GM12878 (cell line): ENCODE results near the gene ASCC1. TPM values are rescaled to one million over a fixed set of nuclear protein-coding genes. Genes with fewer than 3 reads are reported as not detected.

ENCODE experiments used
- ATAC-seq: fragments of 200-7000 bp; cut with Tn5 transposase; 3 replicates; pipeline ENCODE4 v1.9.1; 2020; ENCODE audit warnings: mild to moderate bottlenecking, moderate library complexity
- BruUV-seq: library from RNA; stranded (reverse); fragments of 400-500 nt; replicated peaks from 2 replicates; lab custom pipeline; 2021; lab: Mats Ljungman, UMichigan
- CTCF ChIA-PET: fragments of 300-600 bp; sonication (Branson Sonifier 250); formaldehyde crosslinking; extraction: SDS; loops from one replicate; lab custom pipeline; 2021; ENCODE audit warnings: inconsistent platforms; lab: Yijun Ruan, JAX
- POLR2A ChIA-PET: fragments of 350-600 bp; formaldehyde crosslinking; extraction: SDS; loops from one replicate; lab custom pipeline; 2021; ENCODE audit warnings: inconsistent platforms; lab: Charles Lee
- RAD21 ChIA-PET: fragments of 300-600 bp; sonication (Branson Sonifier 250); formaldehyde crosslinking; loops from one replicate; lab custom pipeline; 2023; ENCODE audit warnings: antibody characterized with exemption; ENCODE audit not compliant: unreplicated experiment; lab: Charles Lee
- SMC1A ChIA-PET: fragments of 300-600 bp; sonication (Branson Sonifier 250); formaldehyde crosslinking; loops from one replicate; lab custom pipeline; 2023; ENCODE audit not compliant: unreplicated experiment, uncharacterized antibody; lab: Charles Lee
- DNase-seq: peaks from one replicate; pipeline ENCODE4 v3.0.0-alpha.2; 2011; ENCODE audit warnings: low read depth, low spot score
- FAIRE-seq: peaks from 3 replicates; lab custom pipeline; 2011; peaks lifted over from hg19 to GRCh38; lab: Jason Lieb, UNC
- H2AFZ ChIP-seq: 2 replicates; pipeline ENCODE4 v1.6.0; 2011; ENCODE audit warnings: low read depth, low read length, control low read depth; ENCODE audit not compliant: control insufficient read depth
- H3K27ac ChIP-seq: 2 replicates; pipeline ENCODE4 v1.5.1; 2011; ENCODE audit warnings: control low read depth; ENCODE audit not compliant: control insufficient read depth, insufficient read depth
- H3K27me3 ChIP-seq, 2 experiments: replicated peaks in 1 of 2; 2 replicates each; pipeline versions ENCODE4 v1.6.0 to v1.6.1; 2011; ENCODE audit warnings: low read length in 1 of 2; ENCODE audit not compliant: control insufficient read depth in 2 of 2, insufficient read depth in 2 of 2
- H3K36me3 ChIP-seq, 2 experiments: 2 replicates each; pipeline ENCODE4 v1.5.1; 2011; ENCODE audit warnings: low read length in 1 of 2; ENCODE audit not compliant: control insufficient read depth in 2 of 2, insufficient read depth in 2 of 2
- H3K4me1 ChIP-seq: 2 replicates; pipeline ENCODE4 v1.6.1; 2011; ENCODE audit warnings: mild to moderate bottlenecking, low read length, moderate library complexity, mixed read lengths; ENCODE audit not compliant: control insufficient read depth, insufficient read depth
- H3K4me2 ChIP-seq: 2 replicates; pipeline ENCODE4 v1.6.0; 2011; ENCODE audit warnings: control low read depth; ENCODE audit not compliant: control insufficient read depth, insufficient read depth
- H3K4me3 ChIP-seq: fragments of 200-600 bp; sonication (generic); 2 replicates; pipeline ENCODE4 v1.5.1; 2016
- H3K79me2 ChIP-seq: 2 replicates; pipeline ENCODE4 v1.6.0; 2011; ENCODE audit warnings: low read length; ENCODE audit not compliant: control insufficient read depth, insufficient read depth
- H3K9ac ChIP-seq: 2 replicates; pipeline ENCODE4 v1.8.0; 2011; ENCODE audit warnings: low read length, control low read depth, mixed read lengths; ENCODE audit not compliant: control insufficient read depth, insufficient read depth
- H3K9me3 ChIP-seq: replicated peaks from 3 replicates; pipeline ENCODE4 v1.5.1; 2011; ENCODE audit warnings: mild to moderate bottlenecking, low read length; ENCODE audit not compliant: control insufficient read depth, insufficient read depth
- H4K20me1 ChIP-seq: 2 replicates; pipeline ENCODE4 v1.6.0; 2011; ENCODE audit not compliant: control insufficient read depth, insufficient read depth
- ATF7 ChIP-seq: fragments of 450-650 bp; IDR thresholded peaks from 2 replicates; pipeline ENCODE4 v1.6.1; 2016; ENCODE audit warnings: low read depth, mild to moderate bottlenecking
- CREM ChIP-seq: IDR thresholded peaks from 2 replicates; pipeline ENCODE4 v1.6.1; 2014; ENCODE audit warnings: antibody characterized with exemption, low read depth
- CUX1 ChIP-seq: IDR thresholded peaks from 2 replicates; pipeline ENCODE4 v1.6.1; 2012; ENCODE audit warnings: improper control_type of control experiment, low read depth, low read length; ENCODE audit not compliant: insufficient replicate concordance
- POU2F2 ChIP-seq: IDR thresholded peaks from 3 replicates; pipeline ENCODE4 v1.6.1; 2011; ENCODE audit warnings: low read depth, mild to moderate bottlenecking, low read length, borderline replicate concordance
- SMAD5 ChIP-seq: IDR thresholded peaks from 2 replicates; pipeline ENCODE4 v1.6.1; 2016; ENCODE audit warnings: antibody characterized with exemption, low read depth
- SREBF2 ChIP-seq: IDR thresholded peaks from 2 replicates; pipeline ENCODE4 v1.6.1; 2012; ENCODE audit warnings: mild to moderate bottlenecking, low read length
- WGBS: methylation state at CpG from one replicate; pipeline ENCODE4 v1.1.6; 2016; ENCODE audit warnings: low lambda C conversion rate; ENCODE audit not compliant: insufficient replicate concordance, insufficient coverage; ENCODE audit errors: missing lambda C conversion rate; 5-methylcytosine and 5-hydroxymethylcytosine counted together
- in situ Hi-C: fragments of 300-500 bp; cut with MboI; formaldehyde crosslinking; loops from 9 replicates; pipeline ENCODE4 v1.14.3; 2018; ENCODE audit warnings: mixed read lengths
- intact Hi-C: fragments of 100-400 bp; cut with micrococcal nuclease; formaldehyde crosslinking; loops from one replicate; pipeline ENCODE4 v1.14.2; 2022; ENCODE audit not compliant: unreplicated experiment
- polyA plus RNA-seq, 11 experiments: library from polyadenylated mRNA; depleted of rRNA in 4 of 11; unstranded in 6 of 11; stranded (reverse) in 5 of 11; fragments of >200 nt; fragmentation: Nextera tagmentation in 4 of 11; fragmentation: Illumina TruSeq in 1 of 11; extraction: Ambion mirVana in 4 of 11; extraction: Trizol in 1 of 11; gene quantifications; 1 replicate in 1 of 11; 2 replicates in 10 of 11; pipeline versions ENCODE4 v1.2.1 to v1.2.3, GENCODE V29; 2011 to 2016; ENCODE audit warnings: inconsistent platforms in 2 of 11, missing spikeins in 2 of 11, low read depth in 1 of 11
- total RNA-seq, 4 experiments: library from RNA; depleted of rRNA in 3 of 4; stranded (reverse); fragments of >200 nt in 3 of 4; fragmentation: Illumina TruSeq in 1 of 4; extraction: Trizol in 1 of 4; gene quantifications; 2 replicates each; pipeline versions ENCODE4 v1.2.1 to v1.2.3, GENCODE V29; 2013 to 2021
- TF ChIP-seq, protein P1 (sequence below), 3 experiments: IDR thresholded peaks in 2 of 3; conservative IDR thresholded peaks in 1 of 3; 2 replicates each; pipeline ENCODE4 v1.5.1; 2011; ENCODE audit warnings: low read depth in 3 of 3, low read length in 3 of 3, mild to moderate bottlenecking in 3 of 3, control low read depth in 2 of 3, moderate library complexity in 2 of 3, inconsistent platforms in 1 of 3, mixed read lengths in 1 of 3; ENCODE audit not compliant: control insufficient read depth in 2 of 3, insufficient read depth in 1 of 3; ENCODE audit errors: extremely low read depth in 1 of 3
- TF ChIP-seq, protein P2 (sequence below): fragments of 450-650 bp; IDR thresholded peaks from 2 replicates; pipeline ENCODE4 v1.6.1; 2016; ENCODE audit warnings: mild to moderate bottlenecking

ASCC1 gene
- total and polyA plus RNA-seq, 10 of the 15 experiments (the other 5 are each of a cell fraction or from before 2014, with no cell fraction given), result 23.3 to 80.6 (median 42.8) TPM

GRCh38 chr10:72049969-72050781 lies 165.9 kb downstream of the ASCC1 start:
- SMC1A ChIA-PET, result interaction anchor here (0.6 to 9.2 kb wide), 20 partner anchors 10 to 293 kb away, joined by 3 to 107 read pairs (median 6); partner anchors contain the start of gene ASCC1
- Histone ChIP-seq H3K27ac (no peak overlapping the region), H2AFZ (no peak overlapping the region), H4K20me1 (no peaks in the 10 kb centered on the region), H3K4me1 (peaks cover 9% of the 10 kb centered on the region)
- intact Hi-C loops, result loop anchor here (2.0 to 5.0 kb wide), 5 partner anchors 85 to 673 kb away; partner anchors contain the start of gene CHST3
- DNase-seq, result no peak
- TF ChIP-seq CREM (no peak), ATF7 (no peak), CUX1 (no peak), SMAD5 (no peak), POU2F2 (no peak), SREBF2 (no peak)
- TF ChIP-seq, protein P1, sequence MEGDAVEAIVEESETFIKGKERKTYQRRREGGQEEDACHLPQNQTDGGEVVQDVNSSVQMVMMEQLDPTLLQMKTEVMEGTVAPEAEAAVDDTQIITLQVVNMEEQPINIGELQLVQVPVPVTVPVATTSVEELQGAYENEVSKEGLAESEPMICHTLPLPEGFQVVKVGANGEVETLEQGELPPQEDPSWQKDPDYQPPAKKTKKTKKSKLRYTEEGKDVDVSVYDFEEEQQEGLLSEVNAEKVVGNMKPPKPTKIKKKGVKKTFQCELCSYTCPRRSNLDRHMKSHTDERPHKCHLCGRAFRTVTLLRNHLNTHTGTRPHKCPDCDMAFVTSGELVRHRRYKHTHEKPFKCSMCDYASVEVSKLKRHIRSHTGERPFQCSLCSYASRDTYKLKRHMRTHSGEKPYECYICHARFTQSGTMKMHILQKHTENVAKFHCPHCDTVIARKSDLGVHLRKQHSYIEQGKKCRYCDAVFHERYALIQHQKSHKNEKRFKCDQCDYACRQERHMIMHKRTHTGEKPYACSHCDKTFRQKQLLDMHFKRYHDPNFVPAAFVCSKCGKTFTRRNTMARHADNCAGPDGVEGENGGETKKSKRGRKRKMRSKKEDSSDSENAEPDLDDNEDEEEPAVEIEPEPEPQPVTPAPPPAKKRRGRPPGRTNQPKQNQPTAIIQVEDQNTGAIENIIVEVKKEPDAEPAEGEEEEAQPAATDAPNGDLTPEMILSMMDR (IDR thresholded peaks at IDR 0.05 in 2 of 3, conservative IDR thresholded peaks at IDR 0.05 in 1 of 3; ENCODE audit: control insufficient read depth in 2 of 3, extremely low read depth in 1 of 3, insufficient read depth in 1 of 3, low read depth in 3 of 3, low read length in 3 of 3), result no peak
- TF ChIP-seq, protein P2, sequence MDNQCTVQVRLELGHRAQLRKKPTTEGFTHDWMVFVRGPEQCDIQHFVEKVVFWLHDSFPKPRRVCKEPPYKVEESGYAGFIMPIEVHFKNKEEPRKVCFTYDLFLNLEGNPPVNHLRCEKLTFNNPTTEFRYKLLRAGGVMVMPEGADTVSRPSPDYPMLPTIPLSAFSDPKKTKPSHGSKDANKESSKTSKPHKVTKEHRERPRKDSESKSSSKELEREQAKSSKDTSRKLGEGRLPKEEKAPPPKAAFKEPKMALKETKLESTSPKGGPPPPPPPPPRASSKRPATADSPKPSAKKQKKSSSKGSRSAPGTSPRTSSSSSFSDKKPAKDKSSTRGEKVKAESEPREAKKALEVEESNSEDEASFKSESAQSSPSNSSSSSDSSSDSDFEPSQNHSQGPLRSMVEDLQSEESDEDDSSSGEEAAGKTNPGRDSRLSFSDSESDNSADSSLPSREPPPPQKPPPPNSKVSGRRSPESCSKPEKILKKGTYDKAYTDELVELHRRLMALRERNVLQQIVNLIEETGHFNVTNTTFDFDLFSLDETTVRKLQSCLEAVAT, result no peak
- TF ChIP-seq, all 136 proteins: peak for 0
- in situ Hi-C loops, result loop anchor here (5.0 kb wide), 3 partner anchors 93 to 287 kb away; partner anchors contain the start of genes ANAPC16 and ASCC1
- POLR2A ChIA-PET, result interaction anchor here (0.9 to 1.8 kb wide), 4 partner anchors 9 to 287 kb away, joined by 3 to 6 read pairs (median 4); no protein-coding TSS in a partner anchor
- H3K9me3 ChIP-seq, result peaks cover 7% of the 10 kb centered on the region
- H3K27me3 ChIP-seq, result no peaks in the 10 kb centered on the region
- no peaks in the 10 kb centered on the region for H3K79me2 ChIP-seq
- RAD21 ChIA-PET, result interaction anchor here (0.9 to 7.1 kb wide), 16 partner anchors 12 to 295 kb away, joined by 3 to 127 read pairs (median 18); no protein-coding TSS in a partner anchor
- CTCF ChIA-PET, result interaction anchor here (0.8 to 11.4 kb wide), 27 partner anchors 8 to 301 kb away, joined by 3 to 214 read pairs (median 15); no protein-coding TSS in a partner anchor
- H3K36me3 ChIP-seq, result no peaks in the 10 kb centered on the region
- FAIRE-seq, result no peak
- no peak overlapping the region; the same call in 1 of the 2 replicates for H3K4me3 ChIP-seq
- WGBS, result 48% methylated on average over 5 of the region's 5 CpGs
- no TSS peak for BruUV-seq
- no peak overlapping the region for H3K4me2 ChIP-seq
- ATAC-seq, result no peak
- no peak overlapping the region for H3K9ac ChIP-seq
